CD4-positive, alpha-beta T cell (primary cell): ENCODE data around the gene CHST12. TPM values are rescaled to one million over a fixed set of nuclear protein-coding genes. Genes with fewer than 3 reads are reported as not detected.

ENCODE experiments used
- ATAC-seq: fragments of 200-7000 bp; cut with Tn5 transposase; one replicate; pipeline ENCODE4 v1.10.0; 2022; ENCODE audit warnings: mild to moderate bottlenecking; ENCODE audit not compliant: poor library complexity
- CTCF ChIA-PET: fragments of 350-600 bp; sonication (Branson Sonifier 250); formaldehyde crosslinking; loops from one replicate; lab custom pipeline; 2021; ENCODE audit warnings: antibody characterized with exemption, inconsistent platforms; lab: Charles Lee
- POLR2A ChIA-PET: fragments of 350-600 bp; sonication (Branson Sonifier 250); formaldehyde crosslinking; loops from one replicate; lab custom pipeline; 2021; ENCODE audit warnings: antibody characterized with exemption, inconsistent platforms; lab: Charles Lee
- DNase-seq, 14 experiments: peaks; one replicate each; pipeline ENCODE4 v3.0.0-alpha.2; 2013 to 2020; ENCODE audit warnings: mixed read lengths in 2 of 14
- H3K27ac ChIP-seq, 2 donors: one replicate each; pipeline versions ENCODE4 v1.5.1 to v1.7.0; 2013; ENCODE audit warnings: low read length in 2 of 2, low read depth in 1 of 2, mild to moderate bottlenecking in 1 of 2
- H3K27me3 ChIP-seq, 2 experiments: 1 replicate in 1 of 2; 2 replicates in 1 of 2; pipeline versions ENCODE4 v1.6.1 to v1.7.0; 2013; ENCODE audit warnings: low read length in 2 of 2, control low read depth in 1 of 2, mild to moderate bottlenecking in 1 of 2, moderate library complexity in 1 of 2; ENCODE audit not compliant: insufficient read depth in 2 of 2, control insufficient read depth in 1 of 2
- H3K36me3 ChIP-seq: one replicate; pipeline ENCODE4 v1.6.1; 2013; ENCODE audit warnings: low read length, control low read depth; ENCODE audit not compliant: insufficient read depth
- H3K4me1 ChIP-seq: one replicate; pipeline ENCODE4 v1.6.1; 2013; ENCODE audit warnings: low read length, control low read depth; ENCODE audit not compliant: insufficient read depth
- H3K4me3 ChIP-seq: one replicate; pipeline ENCODE4 v1.5.1; 2013; ENCODE audit warnings: mild to moderate bottlenecking, low read length, moderate library complexity
- H3K9me3 ChIP-seq, 2 experiments: 1 replicate in 1 of 2; 2 replicates in 1 of 2; pipeline versions ENCODE4 v1.6.1 to v1.7.0; 2013; ENCODE audit warnings: low read length in 2 of 2, mild to moderate bottlenecking in 2 of 2, control low read depth in 1 of 2, moderate library complexity in 1 of 2; ENCODE audit not compliant: control insufficient read depth in 1 of 2, insufficient read depth in 1 of 2
- H3K27ac Mint-ChIP-seq: one replicate; pipeline ENCODE4 v1.8.0; 2020; ENCODE audit warnings: mixed read lengths
- H3K27me3 Mint-ChIP-seq: one replicate; pipeline ENCODE4 v1.8.0; 2021; ENCODE audit warnings: mixed read lengths
- H3K36me3 Mint-ChIP-seq: one replicate; pipeline ENCODE4 v1.8.0; 2021; ENCODE audit warnings: low read depth, mixed read lengths
- H3K4me1 Mint-ChIP-seq: one replicate; pipeline ENCODE4 v1.8.0; 2021; ENCODE audit warnings: low read depth, mixed read lengths
- H3K4me3 Mint-ChIP-seq: one replicate; pipeline ENCODE4 v1.8.0; 2020; ENCODE audit warnings: mild to moderate bottlenecking, mixed read lengths
- H3K9me3 Mint-ChIP-seq: one replicate; pipeline ENCODE4 v1.8.0; 2020; ENCODE audit warnings: mixed read lengths
- intact Hi-C, 2 experiments: fragments of 100-400 bp; cut with DNase I in 1 of 2; cut with micrococcal nuclease in 1 of 2; formaldehyde crosslinking; loops; one replicate each; pipeline versions ENCODE4 v1.15.1 to v1.9.0; 2023 to 2025; cut with DNase I, micrococcal nuclease
- total RNA-seq, 174 experiments: library from RNA in 2 of 174; stranded (reverse) in 2 of 174; gene quantifications; one replicate each; pipeline ENCODE4 v1.2.3 and lab custom pipeline; 2021 to 2026
- TF ChIP-seq, protein P1 (sequence below): fragments of 200-600 bp; IDR thresholded peaks from one replicate; pipeline ENCODE4 v1.8.0; 2022; ENCODE audit warnings: antibody characterized with exemption, mild to moderate bottlenecking

CHST12 gene
- total RNA-seq, 2 experiments from 2014 or later, result 6.6 to 8.6 TPM

DNA sequence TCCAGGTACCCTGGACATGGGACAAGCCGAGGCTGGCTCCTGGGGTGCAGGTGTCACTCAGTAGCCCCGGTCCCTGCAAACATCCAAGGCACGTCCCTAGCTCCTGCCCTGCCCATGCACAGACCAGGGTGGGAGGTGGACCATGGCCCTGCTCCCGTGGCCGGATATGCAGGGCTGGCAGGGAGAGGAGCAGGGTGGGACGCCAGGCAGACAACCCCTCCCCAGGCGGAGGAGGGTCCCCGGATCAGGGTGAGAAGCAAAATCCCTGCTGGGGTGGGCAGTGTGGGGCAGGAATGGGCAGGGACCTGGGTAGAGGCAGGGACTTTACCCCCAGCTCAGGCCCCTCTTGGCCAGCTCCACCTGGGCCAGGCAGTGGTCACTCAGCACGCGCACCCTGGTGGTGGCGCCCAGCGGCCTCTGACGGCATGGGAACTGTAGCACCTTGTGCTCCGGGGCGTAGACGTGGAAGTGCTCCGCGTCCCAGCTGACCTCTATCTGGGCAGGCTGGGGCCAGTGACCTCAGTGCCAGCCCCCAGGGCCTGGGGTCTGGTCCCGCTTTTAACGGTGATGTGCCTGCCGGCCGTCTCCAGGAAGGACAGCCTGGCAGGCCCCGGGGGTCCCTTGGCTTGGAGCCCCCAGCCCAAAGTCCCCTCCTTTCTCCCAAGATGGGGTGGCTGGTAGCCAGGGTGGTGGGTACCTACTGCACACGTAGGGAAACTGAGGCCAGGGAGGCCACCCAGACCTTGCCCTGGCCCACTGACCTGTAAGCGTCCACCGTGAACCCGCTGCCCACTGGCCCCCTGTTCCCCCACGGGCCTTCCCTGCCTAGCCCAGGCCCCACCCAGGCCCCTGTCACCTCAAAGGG is 71.6 kb downstream of the CHST12 start:
- intact Hi-C loops, result loop anchor here in 1 of 2 experiments (5.0 kb wide), 1 partner anchor 47 kb away; no protein-coding TSS in a partner anchor
- H3K4me1 ChIP-seq, result peaks cover 19% of the 10 kb centered on the region
- H3K36me3 ChIP-seq, result no peaks in the 10 kb centered on the region
- H3K9me3 ChIP-seq, result no peaks in the 10 kb centered on the region
- DNase-seq (no peak), ATAC-seq (no peak)
- H3K27ac ChIP-seq, result no peak overlapping the region
- Mint-ChIP-seq H3K4me3 (no peak overlapping the region), H3K4me1 (peaks cover 5% of the 10 kb centered on the region), H3K27ac (no peak overlapping the region), H3K36me3 (no peaks in the 10 kb centered on the region), H3K27me3 (peaks cover 4% of the 10 kb centered on the region), H3K9me3 (no peaks in the 10 kb centered on the region)
- TF ChIP-seq, protein P1, sequence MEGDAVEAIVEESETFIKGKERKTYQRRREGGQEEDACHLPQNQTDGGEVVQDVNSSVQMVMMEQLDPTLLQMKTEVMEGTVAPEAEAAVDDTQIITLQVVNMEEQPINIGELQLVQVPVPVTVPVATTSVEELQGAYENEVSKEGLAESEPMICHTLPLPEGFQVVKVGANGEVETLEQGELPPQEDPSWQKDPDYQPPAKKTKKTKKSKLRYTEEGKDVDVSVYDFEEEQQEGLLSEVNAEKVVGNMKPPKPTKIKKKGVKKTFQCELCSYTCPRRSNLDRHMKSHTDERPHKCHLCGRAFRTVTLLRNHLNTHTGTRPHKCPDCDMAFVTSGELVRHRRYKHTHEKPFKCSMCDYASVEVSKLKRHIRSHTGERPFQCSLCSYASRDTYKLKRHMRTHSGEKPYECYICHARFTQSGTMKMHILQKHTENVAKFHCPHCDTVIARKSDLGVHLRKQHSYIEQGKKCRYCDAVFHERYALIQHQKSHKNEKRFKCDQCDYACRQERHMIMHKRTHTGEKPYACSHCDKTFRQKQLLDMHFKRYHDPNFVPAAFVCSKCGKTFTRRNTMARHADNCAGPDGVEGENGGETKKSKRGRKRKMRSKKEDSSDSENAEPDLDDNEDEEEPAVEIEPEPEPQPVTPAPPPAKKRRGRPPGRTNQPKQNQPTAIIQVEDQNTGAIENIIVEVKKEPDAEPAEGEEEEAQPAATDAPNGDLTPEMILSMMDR, result no peak
- POLR2A ChIA-PET, result no interaction called here
- no peak overlapping the region for H3K4me3 ChIP-seq
- CTCF ChIA-PET, result no interaction called here
- H3K27me3 ChIP-seq, result no peaks in the 10 kb centered on the region

DNA sequence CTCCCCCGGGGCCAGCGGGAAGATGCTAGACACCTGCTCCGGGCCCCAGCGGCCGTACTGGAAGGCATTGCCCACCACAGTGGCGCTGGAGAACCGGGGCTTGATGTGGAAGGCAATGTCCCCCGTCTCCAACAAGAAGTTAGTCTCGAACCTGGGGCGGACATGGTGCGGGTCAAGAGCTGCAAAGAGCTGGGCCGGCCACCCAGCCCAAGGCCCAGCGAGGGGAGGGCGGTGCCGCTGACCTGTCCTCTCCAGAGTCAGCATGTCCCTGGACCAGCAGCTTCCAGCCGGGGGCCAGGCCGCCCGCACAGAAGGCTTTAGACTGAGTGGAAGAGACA is 72.2 kb downstream of the CHST12 start:
- POLR2A ChIA-PET, result no interaction called here
- ATAC-seq, result no peak
- no peak overlapping the region for H3K27ac Mint-ChIP-seq
- peaks cover under 1% of the 10 kb centered on the region for H3K27me3 Mint-ChIP-seq
- H3K4me1 Mint-ChIP-seq, result peaks cover 1% of the 10 kb centered on the region
- H3K36me3 Mint-ChIP-seq, result no peaks in the 10 kb centered on the region
- DNase-seq, result no peak
- intact Hi-C loops, result loop anchor here in 1 of 2 experiments (5.0 kb wide), 1 partner anchor 47 kb away; no protein-coding TSS in a partner anchor
- TF ChIP-seq, protein P1, result no peak
- H3K36me3 ChIP-seq, result no peaks in the 10 kb centered on the region
- peaks cover 19% of the 10 kb centered on the region for H3K4me1 ChIP-seq
- no peak overlapping the region for H3K4me3 Mint-ChIP-seq
- no peaks in the 10 kb centered on the region for H3K27me3 ChIP-seq
- H3K4me3 ChIP-seq, result no peak overlapping the region
- H3K9me3 Mint-ChIP-seq, result no peaks in the 10 kb centered on the region
- CTCF ChIA-PET, result no interaction called here
- H3K27ac ChIP-seq, result no peak overlapping the region
- no peaks in the 10 kb centered on the region for H3K9me3 ChIP-seq

DNA sequence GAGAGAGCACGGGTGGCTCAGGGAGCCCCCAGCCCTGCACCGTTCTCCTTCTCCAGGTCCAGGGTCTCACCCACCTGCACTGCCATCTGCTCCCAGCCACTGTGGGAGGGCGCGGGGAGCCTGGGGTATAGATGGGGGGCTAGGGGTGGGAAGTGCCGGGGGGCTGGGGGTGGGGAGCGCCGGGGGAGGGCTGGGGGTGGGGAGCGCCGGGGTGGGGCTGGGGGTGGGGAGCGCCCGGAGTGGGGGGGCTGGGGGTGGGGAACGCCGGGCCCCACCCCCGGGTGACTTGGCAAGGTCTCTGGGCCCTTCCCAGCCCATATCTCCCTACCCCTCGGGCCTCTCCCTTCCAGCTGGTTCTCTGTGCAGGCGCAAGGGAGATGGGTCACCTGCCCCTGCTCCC is 72.9 kb downstream of the CHST12 start, which contains the start of gene GRIFIN:
TSS of gene GRIFIN (minus strand) at position 101 of the 400 bp plus-strand sequence. CDS start at position 86, 15 bp downstream.
- Mint-ChIP-seq H3K9me3 (no peaks in the 10 kb centered on the region), H3K27me3 (no peaks in the 10 kb centered on the region)
- CTCF ChIA-PET, result no interaction called here

More for the DNA sequence above, 72.9 kb downstream of the CHST12 start, which contains the start of gene GRIFIN:
- Histone ChIP-seq H3K4me3 (no peak within 1 kb of the TSS), H3K9me3 (no peaks in the 10 kb centered on the region), H3K36me3 (no peaks in the 10 kb centered on the region), H3K27ac (no peak within 1 kb of the TSS), H3K27me3 (no peaks in the 10 kb centered on the region), H3K4me1 (peaks cover 19% of the 10 kb centered on the region)
- Mint-ChIP-seq H3K4me3 (no peak within 1 kb of the TSS), H3K36me3 (no peaks in the 10 kb centered on the region), H3K4me1 (no peaks in the 10 kb centered on the region), H3K27ac (no peak within 1 kb of the TSS)
- no peak for ATAC-seq
- TF ChIP-seq, protein P1, result no peak
- POLR2A ChIA-PET, result no interaction called here
- intact Hi-C loops, result loop anchor here in 1 of 2 experiments (5.0 kb wide), 1 partner anchor 46 kb away; no protein-coding TSS in a partner anchor
- no peak for DNase-seq
